Ascending aorta (tissue), 2 donors: Measurements from ENCODE around the gene ANK3. TPM values are rescaled to one million over a fixed set of nuclear protein-coding genes. Genes with fewer than 3 reads are reported as not detected.

ENCODE experiments used
- DNase-seq, 2 donors: peaks; one replicate each; pipeline ENCODE4 v3.0.0-alpha.2; 2019; ENCODE audit warnings: low spot score in 2 of 2
- H3K27ac ChIP-seq, 2 donors: fragments of 200-600 bp; sonication (generic); one replicate each; pipeline ENCODE4 v1.5.1; 2016 to 2017; ENCODE audit warnings: mild to moderate bottlenecking in 1 of 2
- H3K27me3 ChIP-seq: fragments of 200-600 bp; sonication (generic); one replicate; pipeline ENCODE4 v1.5.1; 2017
- H3K36me3 ChIP-seq, 2 donors: fragments of 200-600 bp; sonication (generic); one replicate each; pipeline ENCODE4 v1.5.1; 2016
- H3K4me1 ChIP-seq, 2 donors: fragments of 200-600 bp; sonication (generic); one replicate each; pipeline ENCODE4 v1.5.1; 2016 to 2017; ENCODE audit warnings: mild to moderate bottlenecking in 1 of 2
- H3K4me3 ChIP-seq, 2 donors: fragments of 200-600 bp; sonication (generic); one replicate each; pipeline ENCODE4 v1.5.1; 2016 to 2017; ENCODE audit warnings: mild to moderate bottlenecking in 1 of 2
- H3K9me3 ChIP-seq, 2 donors: fragments of 200-600 bp; sonication (generic); one replicate each; pipeline ENCODE4 v1.5.1; 2016
- intact Hi-C: fragments of 100-400 bp; cut with DNase I; formaldehyde crosslinking; loops from one replicate; pipeline ENCODE4 v1.15.1; 2023
- total RNA-seq: library from RNA; depleted of rRNA; stranded (reverse); fragments of >200 nt; gene quantifications from one replicate; pipeline ENCODE4 v1.1.0, GENCODE V29; 2016
- TF ChIP-seq, protein P1 (sequence below), 3 experiments: fragments of 200-600 bp in 2 of 3; fragments of 450-650 bp in 1 of 3; sonication (generic) in 2 of 3; IDR thresholded peaks; one replicate each; pipeline ENCODE4 v1.5.1; 2016 to 2019; ENCODE audit warnings: antibody characterized with exemption in 3 of 3, mild to moderate bottlenecking in 1 of 3, moderate library complexity in 1 of 3

Gene ANK3
- total RNA-seq, 1 donor from 2014 or later = 28.3 TPM

DNA sequence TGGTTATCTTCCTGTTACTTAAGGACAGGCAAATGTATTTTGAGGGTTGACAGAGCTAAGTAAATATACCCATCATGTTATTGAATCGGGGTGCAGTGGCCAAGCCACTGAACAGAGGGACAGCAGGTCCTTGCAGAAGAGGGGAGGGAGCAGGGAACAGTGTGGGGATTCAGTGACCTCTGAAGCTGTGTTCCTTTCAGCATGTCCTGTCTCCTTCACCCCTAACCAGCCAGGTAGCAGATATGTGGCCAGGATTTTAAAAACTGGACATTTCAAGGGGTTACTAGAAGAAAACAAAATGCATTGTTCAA lies 12.7 kb downstream of the ANK3 start:
- Histone ChIP-seq H3K27me3 (no peaks in the 10 kb centered on the region), H3K27ac (no peak overlapping the region), H3K4me1 (no peaks in the 10 kb centered on the region), H3K9me3 (no peaks in the 10 kb centered on the region), H3K36me3 (no peaks in the 10 kb centered on the region), H3K4me3 (no peak overlapping the region)
- intact Hi-C loops = no loop called here
- no peak for DNase-seq
- TF ChIP-seq, protein P1, sequence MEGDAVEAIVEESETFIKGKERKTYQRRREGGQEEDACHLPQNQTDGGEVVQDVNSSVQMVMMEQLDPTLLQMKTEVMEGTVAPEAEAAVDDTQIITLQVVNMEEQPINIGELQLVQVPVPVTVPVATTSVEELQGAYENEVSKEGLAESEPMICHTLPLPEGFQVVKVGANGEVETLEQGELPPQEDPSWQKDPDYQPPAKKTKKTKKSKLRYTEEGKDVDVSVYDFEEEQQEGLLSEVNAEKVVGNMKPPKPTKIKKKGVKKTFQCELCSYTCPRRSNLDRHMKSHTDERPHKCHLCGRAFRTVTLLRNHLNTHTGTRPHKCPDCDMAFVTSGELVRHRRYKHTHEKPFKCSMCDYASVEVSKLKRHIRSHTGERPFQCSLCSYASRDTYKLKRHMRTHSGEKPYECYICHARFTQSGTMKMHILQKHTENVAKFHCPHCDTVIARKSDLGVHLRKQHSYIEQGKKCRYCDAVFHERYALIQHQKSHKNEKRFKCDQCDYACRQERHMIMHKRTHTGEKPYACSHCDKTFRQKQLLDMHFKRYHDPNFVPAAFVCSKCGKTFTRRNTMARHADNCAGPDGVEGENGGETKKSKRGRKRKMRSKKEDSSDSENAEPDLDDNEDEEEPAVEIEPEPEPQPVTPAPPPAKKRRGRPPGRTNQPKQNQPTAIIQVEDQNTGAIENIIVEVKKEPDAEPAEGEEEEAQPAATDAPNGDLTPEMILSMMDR (IDR thresholded peaks at IDR 0.05) = no peak

DNA sequence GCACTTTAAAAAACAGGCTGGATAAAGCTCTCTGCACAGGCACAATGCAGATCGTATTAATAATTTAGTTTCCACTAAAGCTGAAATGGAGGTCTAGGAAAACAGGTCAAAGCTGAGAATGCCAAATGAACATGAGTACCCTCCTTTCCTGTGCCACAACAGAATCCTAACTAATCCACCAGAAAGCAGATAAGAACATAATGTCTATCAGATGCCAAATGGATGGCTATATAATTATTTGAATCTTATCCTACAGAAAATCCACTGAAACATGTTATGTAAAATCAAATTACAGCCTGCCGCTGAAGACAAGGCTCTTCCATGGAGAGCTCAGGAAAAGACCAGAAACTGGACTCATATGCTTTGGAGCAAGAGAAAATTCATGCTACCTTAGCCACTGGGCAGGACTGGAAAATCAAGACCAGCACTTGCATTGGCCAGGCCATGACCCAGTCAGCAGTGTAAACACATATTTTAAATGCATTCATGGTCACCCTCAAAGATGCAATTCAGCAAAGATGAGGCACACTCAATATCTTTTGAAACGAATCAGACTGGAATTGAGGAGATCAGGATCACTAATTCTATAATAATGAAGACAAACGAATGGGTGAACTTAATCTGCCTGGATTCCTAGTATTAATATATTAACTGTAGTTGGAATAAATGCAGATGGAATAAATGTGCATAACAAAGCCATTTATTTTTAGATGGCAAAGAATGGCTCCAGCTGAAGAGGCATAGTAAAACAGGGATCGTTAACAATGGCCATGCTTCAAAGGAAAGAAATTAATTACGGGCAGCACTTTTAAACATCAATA lies 13.2 kb downstream of the ANK3 start:
- Histone ChIP-seq H3K27ac (no peak overlapping the region), H3K9me3 (no peaks in the 10 kb centered on the region), H3K4me3 (no peak overlapping the region), H3K36me3 (no peaks in the 10 kb centered on the region), H3K4me1 (no peaks in the 10 kb centered on the region), H3K27me3 (no peaks in the 10 kb centered on the region)
- DNase-seq = no peak
- intact Hi-C loops = no loop called here
- TF ChIP-seq, protein P1 (IDR thresholded peaks at IDR 0.05) = no peak

DNA sequence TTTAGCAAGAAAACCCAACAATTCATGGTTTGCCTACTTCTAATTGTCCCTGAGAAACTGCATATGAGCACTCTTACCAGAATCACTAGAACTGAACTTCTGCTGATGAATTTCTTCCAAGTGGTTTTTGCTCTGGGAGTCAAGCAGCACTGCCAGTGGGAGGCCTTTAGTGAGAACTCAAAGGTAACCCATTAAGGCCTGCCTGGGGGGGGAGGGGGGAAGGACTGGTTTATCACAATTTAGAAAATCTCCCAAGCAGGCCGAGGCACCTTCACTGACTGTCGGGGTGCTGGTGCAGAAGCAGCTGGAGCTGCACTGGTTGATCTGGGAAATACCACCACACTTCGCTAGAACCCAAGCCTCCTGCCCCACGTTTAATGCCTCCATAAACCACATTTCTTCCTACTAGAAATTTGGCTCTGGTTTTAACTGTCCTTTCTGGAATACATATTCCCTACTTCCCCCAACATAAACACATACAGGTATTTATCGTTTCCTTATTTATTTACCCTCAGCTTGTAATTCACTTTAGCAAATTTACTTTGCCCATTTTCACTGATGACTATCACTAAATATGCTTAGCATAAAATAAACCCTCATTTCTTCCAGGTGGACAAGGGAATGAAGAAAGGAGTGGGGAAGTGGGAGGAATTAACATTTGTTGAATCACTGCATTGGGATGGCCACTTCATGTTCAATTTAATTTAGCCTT lies 14.2 kb downstream of the ANK3 start:
- Histone ChIP-seq H3K9me3 (no peaks in the 10 kb centered on the region), H3K4me3 (no peak overlapping the region), H3K4me1 (no peaks in the 10 kb centered on the region), H3K36me3 (no peaks in the 10 kb centered on the region), H3K27ac (no peak overlapping the region), H3K27me3 (no peaks in the 10 kb centered on the region)
- DNase-seq = no peak
- TF ChIP-seq, protein P1 (IDR thresholded peaks at IDR 0.05) = no peak
- intact Hi-C loops = no loop called here

DNA sequence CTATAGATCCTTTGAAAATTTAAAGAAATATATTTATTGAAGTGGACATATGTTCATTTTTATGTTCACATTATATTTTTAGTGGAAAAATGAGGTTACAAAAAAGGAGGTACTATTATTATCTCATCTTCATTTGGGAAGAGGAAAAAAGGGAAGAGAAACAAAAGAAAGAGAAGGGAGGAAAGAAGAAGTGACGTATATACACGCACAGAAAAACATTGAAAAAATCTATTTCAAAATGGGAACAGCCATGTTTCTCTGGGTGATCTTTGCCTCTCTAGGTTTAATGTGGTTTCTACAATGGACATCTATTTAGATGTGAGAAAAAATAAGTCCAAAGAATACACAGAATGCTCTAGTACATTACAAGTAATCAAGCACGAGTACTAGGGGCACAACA lies 14.8 kb downstream of the ANK3 start:
- Histone ChIP-seq H3K4me1 (no peaks in the 10 kb centered on the region), H3K4me3 (no peak overlapping the region), H3K36me3 (no peaks in the 10 kb centered on the region), H3K27ac (no peak overlapping the region), H3K27me3 (no peaks in the 10 kb centered on the region), H3K9me3 (no peaks in the 10 kb centered on the region)
- DNase-seq = no peak
- TF ChIP-seq, protein P1 (IDR thresholded peaks at IDR 0.05) = no peak
- intact Hi-C loops = no loop called here

DNA sequence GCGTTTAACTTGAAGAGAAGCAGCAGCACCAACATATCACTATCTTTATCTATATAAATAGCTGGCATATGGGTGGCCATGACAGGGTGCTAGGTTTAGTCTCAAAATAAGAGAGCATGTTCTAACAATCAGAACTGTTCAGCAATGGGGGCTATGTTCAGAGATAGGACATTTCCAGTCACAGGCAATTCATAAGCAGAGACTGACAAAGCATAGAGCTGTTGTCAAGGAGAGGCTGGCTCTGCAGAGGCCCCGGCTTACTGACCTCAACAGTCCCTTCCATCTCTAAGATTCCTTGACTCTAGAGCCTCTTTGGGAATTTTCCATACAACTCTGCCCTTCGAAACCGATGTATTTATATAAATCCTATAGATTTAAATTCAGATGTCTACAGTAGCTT lies 17.2 kb downstream of the ANK3 start:
- Histone ChIP-seq H3K9me3 (no peaks in the 10 kb centered on the region), H3K4me1 (no peaks in the 10 kb centered on the region), H3K27me3 (no peaks in the 10 kb centered on the region), H3K4me3 (no peak overlapping the region), H3K36me3 (no peaks in the 10 kb centered on the region), H3K27ac (no peak overlapping the region)
- DNase-seq = no peak
- TF ChIP-seq, protein P1 (IDR thresholded peaks at IDR 0.05) = no peak
- intact Hi-C loops = no loop called here
